ENCODE measurements around the gene NOL4L. TPM values are rescaled to one million over a fixed set of nuclear protein-coding genes. Genes with fewer than 3 reads are reported as not detected.

Gene NOL4L
- total RNA-seq, 1 donor from 2014 or later = 30.5 TPM

DNA sequence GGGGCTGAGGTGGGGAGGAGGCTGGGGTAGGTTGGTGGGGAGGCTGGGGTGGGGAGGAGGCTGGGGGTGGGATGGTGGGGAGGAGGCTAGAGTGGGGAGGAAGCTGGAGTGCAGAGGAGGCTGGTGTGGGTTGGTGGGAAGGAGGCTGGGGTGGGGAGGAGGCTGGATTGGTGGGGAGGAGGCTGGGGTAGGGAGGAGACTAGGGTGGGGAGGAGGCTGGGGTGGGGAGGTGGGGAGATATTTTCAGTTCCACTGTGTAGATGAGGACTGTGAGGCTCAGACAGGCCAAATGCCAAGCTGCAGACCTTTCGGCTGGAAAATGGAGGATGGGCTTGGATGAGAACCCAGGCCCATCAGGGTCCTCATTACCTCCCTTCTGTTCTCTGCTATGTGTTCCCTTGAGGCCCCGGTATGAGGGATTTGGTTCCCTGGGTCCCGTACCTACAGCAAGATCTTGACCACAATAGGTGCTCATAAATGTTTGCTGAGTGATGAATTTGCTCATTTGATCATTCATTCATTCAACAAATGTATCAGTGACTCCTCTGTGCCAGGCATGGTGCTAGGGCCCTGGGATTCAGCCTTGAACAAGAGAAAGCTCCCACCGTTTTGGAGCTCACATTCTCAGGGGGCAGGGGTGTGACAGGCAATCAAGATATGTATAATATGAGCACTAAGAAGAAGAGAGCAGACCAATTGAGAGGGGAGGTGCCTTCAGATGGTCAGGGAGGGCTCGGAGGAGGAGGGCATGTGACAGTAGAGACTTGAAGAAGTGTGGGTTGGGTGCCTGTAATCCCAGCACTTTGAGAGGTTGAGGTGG lies 36.1 kb upstream of the NOL4L start:
- no peak for DNase-seq (ENCODE audit: extremely low spot score, unreplicated experiment)
- Mint-ChIP-seq H3K36me3 (ENCODE audit: unreplicated experiment) (no peaks in the 10 kb centered on the region), H3K27ac (ENCODE audit: unreplicated experiment) (no peak overlapping the region), H3K4me1 (ENCODE audit: unreplicated experiment) (no peaks in the 10 kb centered on the region), H3K27me3 (ENCODE audit: unreplicated experiment) (peaks cover 17% of the 10 kb centered on the region), H3K4me3 (ENCODE audit: unreplicated experiment) (no peak overlapping the region), H3K9me3 (ENCODE audit: unreplicated experiment) (no peaks in the 10 kb centered on the region)
- TF ChIP-seq, protein P1, sequence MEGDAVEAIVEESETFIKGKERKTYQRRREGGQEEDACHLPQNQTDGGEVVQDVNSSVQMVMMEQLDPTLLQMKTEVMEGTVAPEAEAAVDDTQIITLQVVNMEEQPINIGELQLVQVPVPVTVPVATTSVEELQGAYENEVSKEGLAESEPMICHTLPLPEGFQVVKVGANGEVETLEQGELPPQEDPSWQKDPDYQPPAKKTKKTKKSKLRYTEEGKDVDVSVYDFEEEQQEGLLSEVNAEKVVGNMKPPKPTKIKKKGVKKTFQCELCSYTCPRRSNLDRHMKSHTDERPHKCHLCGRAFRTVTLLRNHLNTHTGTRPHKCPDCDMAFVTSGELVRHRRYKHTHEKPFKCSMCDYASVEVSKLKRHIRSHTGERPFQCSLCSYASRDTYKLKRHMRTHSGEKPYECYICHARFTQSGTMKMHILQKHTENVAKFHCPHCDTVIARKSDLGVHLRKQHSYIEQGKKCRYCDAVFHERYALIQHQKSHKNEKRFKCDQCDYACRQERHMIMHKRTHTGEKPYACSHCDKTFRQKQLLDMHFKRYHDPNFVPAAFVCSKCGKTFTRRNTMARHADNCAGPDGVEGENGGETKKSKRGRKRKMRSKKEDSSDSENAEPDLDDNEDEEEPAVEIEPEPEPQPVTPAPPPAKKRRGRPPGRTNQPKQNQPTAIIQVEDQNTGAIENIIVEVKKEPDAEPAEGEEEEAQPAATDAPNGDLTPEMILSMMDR (IDR thresholded peaks at IDR 0.05) = no peak

DNA sequence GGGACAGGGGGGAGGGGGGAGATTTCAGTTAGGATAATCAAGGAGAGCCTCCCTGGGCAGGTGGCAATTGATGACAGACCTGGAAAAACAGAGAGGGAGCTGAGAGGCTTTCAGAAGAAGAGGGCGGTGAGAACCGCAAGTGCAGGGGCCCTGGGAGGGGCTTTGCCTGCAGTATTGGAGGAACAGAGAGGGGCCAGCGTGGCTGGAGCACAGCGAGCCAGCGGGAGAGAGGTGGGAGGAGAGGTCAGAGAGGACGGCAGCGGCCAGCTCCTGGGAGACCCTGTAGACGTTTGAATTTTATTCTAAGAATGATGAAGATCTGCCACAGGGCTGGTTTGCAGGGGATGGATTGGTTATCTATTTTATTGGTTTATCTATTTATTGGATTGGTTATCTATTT lies 34.5 kb upstream of the NOL4L start:
- Mint-ChIP-seq H3K27me3 (ENCODE audit: unreplicated experiment) (peaks cover 22% of the 10 kb centered on the region), H3K9me3 (ENCODE audit: unreplicated experiment) (no peaks in the 10 kb centered on the region), H3K4me1 (ENCODE audit: unreplicated experiment) (no peaks in the 10 kb centered on the region), H3K36me3 (ENCODE audit: unreplicated experiment) (no peaks in the 10 kb centered on the region), H3K27ac (ENCODE audit: unreplicated experiment) (no peak overlapping the region), H3K4me3 (ENCODE audit: unreplicated experiment) (no peak overlapping the region)
- DNase-seq (ENCODE audit: extremely low spot score, unreplicated experiment) = no peak
- TF ChIP-seq, protein P1 (IDR thresholded peaks at IDR 0.05) = no peak

DNA sequence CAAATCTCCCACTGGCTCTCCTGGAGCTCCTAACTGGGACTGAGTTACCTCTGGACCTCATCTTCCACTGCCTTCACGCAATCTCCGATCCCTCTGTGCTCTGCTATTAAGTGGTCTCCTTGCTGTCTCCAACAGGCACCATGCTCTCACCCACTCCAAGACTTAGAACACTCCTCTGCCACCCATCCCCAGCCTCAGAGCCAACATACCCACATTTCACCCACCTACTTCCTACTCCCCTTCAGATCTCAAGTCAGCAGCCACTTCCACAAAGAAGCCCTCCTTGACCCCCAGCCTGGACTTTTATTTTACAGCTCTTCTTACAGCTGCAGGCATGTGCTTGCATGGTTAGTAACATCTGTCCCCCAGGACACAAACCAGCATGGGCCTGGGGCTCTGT lies 29.6 kb upstream of the NOL4L start:
- DNase-seq (ENCODE audit: extremely low spot score, unreplicated experiment) = no peak
- TF ChIP-seq, protein P1 (IDR thresholded peaks at IDR 0.05) = no peak
- Mint-ChIP-seq H3K27me3 (ENCODE audit: unreplicated experiment) (peaks cover 21% of the 10 kb centered on the region), H3K4me3 (ENCODE audit: unreplicated experiment) (no peak overlapping the region), H3K9me3 (ENCODE audit: unreplicated experiment) (no peaks in the 10 kb centered on the region), H3K4me1 (ENCODE audit: unreplicated experiment) (peaks cover 1% of the 10 kb centered on the region), H3K36me3 (ENCODE audit: unreplicated experiment) (no peaks in the 10 kb centered on the region), H3K27ac (ENCODE audit: unreplicated experiment) (no peak overlapping the region)

DNA sequence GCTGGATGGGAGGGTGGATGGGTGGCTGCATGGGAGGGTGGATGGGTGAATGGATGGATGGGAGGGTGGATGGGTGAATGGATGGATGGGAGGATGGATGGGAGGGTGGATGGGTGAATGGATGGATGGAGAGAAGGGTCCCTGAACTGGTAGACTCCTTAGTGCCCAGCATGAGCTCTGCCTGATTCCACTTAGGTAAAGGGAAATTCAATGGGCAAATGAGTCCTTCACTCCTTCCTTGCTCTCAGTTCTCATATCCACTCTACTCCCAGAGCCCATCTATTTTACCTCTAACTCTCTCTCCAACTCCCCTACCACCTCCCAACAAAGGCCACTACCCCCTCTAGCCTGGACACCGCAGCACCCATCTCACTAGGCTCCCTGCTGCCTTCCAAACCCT lies 29.2 kb upstream of the NOL4L start:
- Mint-ChIP-seq H3K4me3 (ENCODE audit: unreplicated experiment) (no peak overlapping the region), H3K9me3 (ENCODE audit: unreplicated experiment) (no peaks in the 10 kb centered on the region), H3K27me3 (ENCODE audit: unreplicated experiment) (peaks cover 17% of the 10 kb centered on the region), H3K4me1 (ENCODE audit: unreplicated experiment) (peaks cover 1% of the 10 kb centered on the region), H3K36me3 (ENCODE audit: unreplicated experiment) (no peaks in the 10 kb centered on the region), H3K27ac (ENCODE audit: unreplicated experiment) (no peak overlapping the region)
- DNase-seq (ENCODE audit: extremely low spot score, unreplicated experiment) = no peak
- TF ChIP-seq, protein P1 (IDR thresholded peaks at IDR 0.05) = no peak

DNA sequence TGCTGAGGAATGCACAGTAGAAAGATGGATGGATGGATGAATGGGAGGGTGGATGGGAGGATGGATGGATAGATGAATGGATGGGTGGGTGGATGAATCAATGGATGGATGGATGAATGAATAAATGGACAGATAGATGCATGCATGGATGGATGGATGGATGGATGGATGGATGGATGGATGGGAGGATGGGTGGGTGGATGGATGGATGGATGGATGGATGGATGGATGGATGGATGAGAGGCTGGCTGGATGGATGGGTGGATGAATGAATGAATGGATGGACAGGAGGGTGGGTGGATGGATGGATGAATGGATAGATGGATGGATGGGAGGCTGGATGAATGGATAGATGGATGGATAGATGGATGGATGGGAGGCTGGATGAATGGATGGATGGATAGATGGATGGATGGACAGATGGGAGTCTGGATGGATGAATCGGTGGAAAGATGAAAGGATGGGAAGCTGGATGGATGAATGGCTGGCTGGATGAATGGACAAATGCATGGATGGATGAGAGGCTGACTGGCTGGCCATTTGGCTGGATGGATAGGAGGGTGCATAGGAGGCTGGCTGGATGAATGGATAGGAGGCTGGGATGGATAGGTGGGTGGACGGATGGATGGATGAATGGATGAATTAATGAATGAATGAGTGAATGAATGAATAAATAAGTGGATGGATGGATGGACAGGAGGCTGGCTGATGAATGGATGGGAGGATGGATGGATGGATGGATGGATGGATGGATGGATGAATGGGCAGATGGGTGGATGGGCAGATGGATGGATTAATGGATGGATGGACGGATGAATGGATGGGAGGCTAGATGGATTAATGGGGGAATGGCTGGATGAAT lies 28.3 kb upstream of the NOL4L start:
- Mint-ChIP-seq H3K4me1 (ENCODE audit: unreplicated experiment) (peaks cover 1% of the 10 kb centered on the region), H3K9me3 (ENCODE audit: unreplicated experiment) (no peaks in the 10 kb centered on the region), H3K36me3 (ENCODE audit: unreplicated experiment) (no peaks in the 10 kb centered on the region), H3K4me3 (ENCODE audit: unreplicated experiment) (no peak overlapping the region), H3K27me3 (ENCODE audit: unreplicated experiment) (peaks cover 15% of the 10 kb centered on the region), H3K27ac (ENCODE audit: unreplicated experiment) (no peak overlapping the region)
- no peak for DNase-seq (ENCODE audit: extremely low spot score, unreplicated experiment)
- TF ChIP-seq, protein P1 (IDR thresholded peaks at IDR 0.05) = no peak
